Progenitor cell of endocrine pancreas (in vitro differentiated cells): Measurements from ENCODE around the gene ANXA11. TPM values are rescaled to one million over a fixed set of nuclear protein-coding genes. Genes with fewer than 3 reads are reported as not detected.
A peak's percentile ranks its signal among the peaks of the same experiment; 100 is the strongest.
"Not testable (repeated sequence)": the region's sequence is repeated elsewhere in the genome, so short reads cannot be mapped to it uniquely, and the experiment has no call there.

Experiments
- DNase-seq: peaks from one replicate; pipeline ENCODE4 v3.0.0; 2021; ENCODE audit warnings: low spot score; ENCODE audit not compliant: unreplicated experiment
- H3K27ac Mint-ChIP-seq: 2 replicates; pipeline ENCODE4 v1.8.0; 2021; ENCODE audit warnings: mild to moderate bottlenecking, moderate library complexity, mixed read lengths
- H3K27me3 Mint-ChIP-seq: 2 replicates; pipeline ENCODE4 v1.8.0; 2021; ENCODE audit warnings: mixed read lengths
- H3K36me3 Mint-ChIP-seq: 2 replicates; pipeline ENCODE4 v1.8.0; 2022; ENCODE audit warnings: mixed read lengths; ENCODE audit not compliant: insufficient read depth
- H3K4me1 Mint-ChIP-seq: 2 replicates; pipeline ENCODE4 v1.8.0; 2021; ENCODE audit warnings: low read depth, mixed read lengths
- H3K4me3 Mint-ChIP-seq: 2 replicates; pipeline ENCODE4 v1.8.0; 2021; ENCODE audit warnings: low read depth, mild to moderate bottlenecking, moderate library complexity, mixed read lengths
- H3K9me3 Mint-ChIP-seq: 2 replicates; pipeline ENCODE4 v1.8.0; 2021; ENCODE audit warnings: low read depth, mixed read lengths
- total RNA-seq: library from RNA; stranded (reverse); gene quantifications from 2 replicates; pipeline ENCODE4 v1.2.1, GENCODE V29; 2021
- TF ChIP-seq, protein P1 (sequence below): fragments of 200-600 bp; sonication (generic); IDR thresholded peaks from one replicate; pipeline ENCODE4 v1.5.0; 2021; ENCODE audit warnings: antibody characterized with exemption, mild to moderate bottlenecking; ENCODE audit not compliant: unreplicated experiment

The ANXA11 gene
- total RNA-seq, 1 donor from 2014 or later: 120 TPM

DNA sequence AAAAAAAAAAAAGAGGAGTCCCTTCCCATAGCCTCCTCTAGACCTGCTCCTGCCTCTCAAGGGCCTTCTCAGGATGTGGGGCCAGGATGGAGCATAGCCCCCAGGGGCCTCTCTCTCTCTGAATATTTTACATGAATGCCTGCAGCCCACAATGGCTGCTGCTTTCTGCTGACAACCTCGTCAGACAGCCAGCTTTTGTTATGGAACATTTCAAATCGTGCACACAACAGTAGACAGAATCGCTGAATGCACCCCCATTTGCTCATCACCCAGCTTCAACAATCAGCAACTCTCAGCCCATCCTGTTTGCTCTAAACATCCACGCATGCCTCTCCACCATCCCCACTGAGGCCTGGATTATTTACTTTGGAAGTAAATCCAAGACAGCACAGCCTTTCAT lies 67.4 kb downstream of the ANXA11 start:
- H3K27ac Mint-ChIP-seq: no peak overlapping the region
- H3K9me3 Mint-ChIP-seq: no peaks in the 10 kb centered on the region
- TF ChIP-seq, protein P1, sequence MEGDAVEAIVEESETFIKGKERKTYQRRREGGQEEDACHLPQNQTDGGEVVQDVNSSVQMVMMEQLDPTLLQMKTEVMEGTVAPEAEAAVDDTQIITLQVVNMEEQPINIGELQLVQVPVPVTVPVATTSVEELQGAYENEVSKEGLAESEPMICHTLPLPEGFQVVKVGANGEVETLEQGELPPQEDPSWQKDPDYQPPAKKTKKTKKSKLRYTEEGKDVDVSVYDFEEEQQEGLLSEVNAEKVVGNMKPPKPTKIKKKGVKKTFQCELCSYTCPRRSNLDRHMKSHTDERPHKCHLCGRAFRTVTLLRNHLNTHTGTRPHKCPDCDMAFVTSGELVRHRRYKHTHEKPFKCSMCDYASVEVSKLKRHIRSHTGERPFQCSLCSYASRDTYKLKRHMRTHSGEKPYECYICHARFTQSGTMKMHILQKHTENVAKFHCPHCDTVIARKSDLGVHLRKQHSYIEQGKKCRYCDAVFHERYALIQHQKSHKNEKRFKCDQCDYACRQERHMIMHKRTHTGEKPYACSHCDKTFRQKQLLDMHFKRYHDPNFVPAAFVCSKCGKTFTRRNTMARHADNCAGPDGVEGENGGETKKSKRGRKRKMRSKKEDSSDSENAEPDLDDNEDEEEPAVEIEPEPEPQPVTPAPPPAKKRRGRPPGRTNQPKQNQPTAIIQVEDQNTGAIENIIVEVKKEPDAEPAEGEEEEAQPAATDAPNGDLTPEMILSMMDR: no peak
- H3K27me3 Mint-ChIP-seq: peaks cover 19% of the 10 kb centered on the region
- H3K4me1 Mint-ChIP-seq: peaks cover 2% of the 10 kb centered on the region
- H3K36me3 Mint-ChIP-seq: no peaks in the 10 kb centered on the region
- no peak for DNase-seq
- H3K4me3 Mint-ChIP-seq: no peak overlapping the region

DNA sequence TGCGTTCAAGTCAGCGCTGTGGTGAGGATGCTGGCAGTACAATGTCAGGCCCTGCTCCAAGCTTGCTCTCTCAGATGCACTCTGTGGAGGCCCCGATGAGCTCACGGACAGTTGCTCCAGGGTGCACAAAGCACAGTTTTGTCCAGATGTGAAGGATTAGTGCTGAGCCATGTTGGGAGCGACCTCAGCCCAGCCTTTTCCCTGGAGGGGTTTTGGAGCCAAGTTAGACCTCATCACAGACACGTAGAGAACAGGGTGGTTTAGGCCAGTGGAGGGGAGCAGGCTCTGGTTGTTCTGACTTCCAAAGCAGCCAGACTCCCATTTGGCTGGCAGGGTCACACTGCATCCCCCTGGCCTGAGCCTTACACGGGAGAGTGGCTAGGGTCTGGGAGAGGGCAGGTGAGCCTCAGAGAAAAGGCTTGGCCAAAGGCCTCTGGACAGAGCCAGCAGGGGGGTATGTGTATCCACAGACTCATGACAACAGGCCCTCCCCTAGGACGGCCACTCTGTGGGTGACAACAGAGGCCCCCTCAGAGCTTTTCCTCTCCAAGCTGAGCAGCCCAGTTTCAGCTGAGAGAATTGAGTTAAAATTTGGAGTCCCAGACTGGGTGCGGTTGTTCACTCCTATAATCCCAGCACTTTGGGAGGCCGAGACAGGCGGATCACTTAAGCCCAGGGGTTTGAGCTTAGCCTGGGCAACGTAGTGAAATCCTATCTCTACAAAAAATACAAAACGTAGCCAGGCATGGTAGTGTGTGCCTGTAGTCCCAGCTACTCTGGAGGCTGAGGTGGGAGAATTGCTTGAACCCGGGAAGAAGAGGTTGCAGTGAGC lies 68.1 kb downstream of the ANXA11 start:
- TF ChIP-seq, protein P1: no peak
- no peaks in the 10 kb centered on the region for H3K9me3 Mint-ChIP-seq
- no peak overlapping the region for H3K27ac Mint-ChIP-seq
- H3K36me3 Mint-ChIP-seq: no peaks in the 10 kb centered on the region
- no peak for DNase-seq
- no peak overlapping the region for H3K4me3 Mint-ChIP-seq
- peaks cover 23% of the 10 kb centered on the region for H3K27me3 Mint-ChIP-seq
- H3K4me1 Mint-ChIP-seq: peaks cover 3% of the 10 kb centered on the region

DNA sequence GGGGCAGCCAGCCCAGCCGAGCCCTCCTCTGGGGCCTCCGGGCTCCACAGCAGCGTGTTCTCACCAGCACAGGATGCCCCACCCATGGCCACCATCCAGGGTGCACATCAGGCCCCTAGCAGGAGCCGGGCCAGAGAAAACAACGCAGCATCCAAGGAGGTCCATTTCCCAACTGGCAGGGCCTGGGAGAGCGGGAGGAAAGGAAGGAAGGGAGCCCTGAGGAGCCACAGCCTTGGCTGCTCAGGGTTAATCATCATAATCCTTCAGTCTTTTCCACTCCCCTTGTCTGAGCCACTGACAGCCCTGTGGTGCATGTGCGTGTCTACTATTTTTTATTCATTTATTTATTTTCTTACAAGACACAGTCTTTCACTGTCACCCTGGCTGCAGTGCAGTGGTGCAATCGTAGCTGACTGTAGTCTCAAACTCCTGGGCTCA lies 69.2 kb downstream of the ANXA11 start:
- Mint-ChIP-seq H3K27ac (no peak overlapping the region), H3K4me3 (no peak overlapping the region), H3K27me3 (peaks cover 29% of the 10 kb centered on the region), H3K4me1 (peaks cover 3% of the 10 kb centered on the region), H3K36me3 (no peaks in the 10 kb centered on the region), H3K9me3 (no peaks in the 10 kb centered on the region)
- TF ChIP-seq, protein P1: no peak
- no peak for DNase-seq

DNA sequence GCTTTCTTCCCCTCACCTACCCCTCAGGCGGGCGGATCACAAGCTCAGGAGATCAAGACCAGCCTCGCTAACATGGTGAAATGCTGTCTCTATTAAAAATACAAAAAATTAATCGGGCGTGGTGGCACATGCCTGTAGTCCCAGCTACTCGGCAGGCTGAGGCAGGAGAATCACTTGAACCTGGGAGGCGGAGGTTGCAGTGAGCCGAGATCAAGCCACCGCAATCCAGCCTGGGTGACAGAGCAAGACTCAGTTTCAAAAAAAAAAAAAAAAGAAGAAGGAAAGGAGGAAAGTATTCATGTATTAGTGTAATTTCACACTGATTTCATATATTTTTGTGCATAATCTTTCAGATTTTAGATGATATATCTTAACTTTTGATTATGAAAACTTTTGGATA lies 71.7 kb downstream of the ANXA11 start:
- not testable (repeated sequence) for H3K9me3 Mint-ChIP-seq, H3K4me3 Mint-ChIP-seq, H3K27ac Mint-ChIP-seq, DNase-seq, H3K4me1 Mint-ChIP-seq, H3K36me3 Mint-ChIP-seq
- peaks cover 32% of the 10 kb centered on the region for H3K27me3 Mint-ChIP-seq

DNA sequence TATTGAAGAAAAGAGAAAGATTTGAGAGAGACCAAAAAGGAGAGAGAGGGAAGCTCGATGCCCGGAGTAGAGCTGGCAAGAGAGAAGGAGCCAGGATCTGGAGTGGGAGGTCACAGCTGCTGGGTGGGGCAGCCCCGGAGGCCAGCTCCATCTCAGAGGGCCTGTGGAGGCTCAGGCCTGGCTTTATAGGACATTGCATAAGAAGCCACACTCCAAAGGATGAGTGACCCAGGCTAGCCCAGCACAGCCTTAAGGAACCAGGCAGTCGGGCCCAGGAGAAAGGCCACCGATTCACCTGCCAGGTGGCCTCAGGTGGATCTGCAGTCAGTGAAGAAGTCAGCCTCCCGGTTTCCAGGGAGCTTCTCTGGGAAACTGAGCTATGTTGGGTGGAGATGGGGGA lies 72.1 kb downstream of the ANXA11 start:
- Mint-ChIP-seq H3K4me3 (peak overlapping the region; percentile 70), H3K27ac (no peak overlapping the region), H3K27me3 (peaks cover 32% of the 10 kb centered on the region), H3K9me3 (no peaks in the 10 kb centered on the region), H3K4me1 (peaks cover 3% of the 10 kb centered on the region), H3K36me3 (no peaks in the 10 kb centered on the region)
- TF ChIP-seq, protein P1: no peak
- no peak for DNase-seq
